ENCODE results near the gene KLHL7.
"Not testable (repeated sequence)": the region's sequence is repeated elsewhere in the genome, so short reads cannot be mapped to it uniquely, and the experiment has no call there.

KLHL7 gene

DNA sequence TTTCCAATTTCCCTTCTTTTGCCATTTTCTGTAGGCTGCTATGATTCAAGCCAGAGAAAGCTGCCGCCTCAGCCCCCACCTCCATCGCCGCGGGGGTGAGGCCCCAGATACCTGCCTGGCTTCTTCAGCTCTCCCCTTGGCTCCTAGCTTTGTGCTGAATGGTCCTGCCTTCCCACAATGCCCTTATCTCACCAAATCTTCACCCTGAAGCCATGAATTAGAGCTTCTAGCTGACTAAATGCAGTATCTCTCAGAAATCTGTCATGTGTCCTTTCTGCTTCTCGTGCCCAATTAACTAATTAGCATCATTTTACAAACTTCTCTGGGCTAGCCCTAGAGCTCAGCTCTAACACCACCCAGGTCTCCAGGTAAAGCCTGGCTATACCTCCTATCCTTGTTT lies 108.8 kb downstream of the KLHL7 start:
- DNase-seq: no peak
- no peak overlapping the region for H3K4me3 Mint-ChIP-seq
- peaks cover 33% of the 10 kb centered on the region for H3K4me1 Mint-ChIP-seq
- no peaks in the 10 kb centered on the region for H3K36me3 Mint-ChIP-seq (ENCODE audit: low read depth)
- TF ChIP-seq, protein P1, sequence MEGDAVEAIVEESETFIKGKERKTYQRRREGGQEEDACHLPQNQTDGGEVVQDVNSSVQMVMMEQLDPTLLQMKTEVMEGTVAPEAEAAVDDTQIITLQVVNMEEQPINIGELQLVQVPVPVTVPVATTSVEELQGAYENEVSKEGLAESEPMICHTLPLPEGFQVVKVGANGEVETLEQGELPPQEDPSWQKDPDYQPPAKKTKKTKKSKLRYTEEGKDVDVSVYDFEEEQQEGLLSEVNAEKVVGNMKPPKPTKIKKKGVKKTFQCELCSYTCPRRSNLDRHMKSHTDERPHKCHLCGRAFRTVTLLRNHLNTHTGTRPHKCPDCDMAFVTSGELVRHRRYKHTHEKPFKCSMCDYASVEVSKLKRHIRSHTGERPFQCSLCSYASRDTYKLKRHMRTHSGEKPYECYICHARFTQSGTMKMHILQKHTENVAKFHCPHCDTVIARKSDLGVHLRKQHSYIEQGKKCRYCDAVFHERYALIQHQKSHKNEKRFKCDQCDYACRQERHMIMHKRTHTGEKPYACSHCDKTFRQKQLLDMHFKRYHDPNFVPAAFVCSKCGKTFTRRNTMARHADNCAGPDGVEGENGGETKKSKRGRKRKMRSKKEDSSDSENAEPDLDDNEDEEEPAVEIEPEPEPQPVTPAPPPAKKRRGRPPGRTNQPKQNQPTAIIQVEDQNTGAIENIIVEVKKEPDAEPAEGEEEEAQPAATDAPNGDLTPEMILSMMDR (IDR thresholded peaks at IDR 0.05): no peak
- H3K27ac Mint-ChIP-seq: no peak overlapping the region
- no peaks in the 10 kb centered on the region for H3K9me3 Mint-ChIP-seq
- H3K27me3 Mint-ChIP-seq (ENCODE audit: low read depth, poor library complexity): peaks cover 13% of the 10 kb centered on the region

DNA sequence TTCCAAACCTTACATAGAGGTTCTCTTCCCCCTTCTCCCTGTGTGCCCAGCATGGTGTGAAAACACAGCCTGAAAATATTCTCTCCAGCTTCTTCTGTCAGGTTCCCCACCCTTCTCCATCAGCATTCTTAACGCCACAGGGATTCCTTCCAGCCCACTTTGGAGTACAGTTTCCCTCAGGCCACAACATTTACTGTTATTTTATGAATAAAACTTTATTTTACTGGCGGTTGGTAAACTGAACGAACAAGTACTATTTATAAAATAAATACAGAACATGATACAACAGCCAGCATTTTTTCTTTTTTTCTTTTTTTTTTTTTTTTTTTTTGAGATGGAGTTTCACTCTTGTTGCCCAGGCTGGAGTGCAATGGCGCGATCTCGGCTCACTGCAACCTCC lies 109.4 kb downstream of the KLHL7 start:
- TF ChIP-seq, protein P1 (IDR thresholded peaks at IDR 0.05): no peak
- Mint-ChIP-seq H3K4me1 (peaks cover 33% of the 10 kb centered on the region), H3K9me3 (no peaks in the 10 kb centered on the region), H3K36me3 (ENCODE audit: low read depth) (no peaks in the 10 kb centered on the region), H3K4me3 (no peak overlapping the region), H3K27me3 (ENCODE audit: low read depth, poor library complexity) (peaks cover 13% of the 10 kb centered on the region), H3K27ac (no peak overlapping the region)
- DNase-seq: no peak

DNA sequence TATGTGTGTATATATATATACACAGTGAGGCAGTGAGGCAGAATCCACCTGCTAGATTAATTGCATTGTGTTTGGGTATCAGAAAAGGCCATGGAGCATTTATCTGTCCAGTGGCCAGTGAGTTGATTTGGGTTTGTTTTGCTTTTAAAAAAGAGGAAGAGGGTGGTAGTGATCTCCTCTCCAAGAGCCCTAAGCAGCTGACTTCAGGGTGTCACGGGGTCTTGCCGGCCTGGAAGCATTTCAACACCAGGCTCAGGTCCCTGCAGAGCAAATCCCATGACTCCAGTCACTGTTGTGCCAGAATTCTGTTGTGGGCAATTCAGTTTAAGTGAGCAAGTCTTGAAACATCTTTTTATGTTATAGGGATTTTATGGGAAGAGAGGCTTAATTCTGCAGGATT lies 110.4 kb downstream of the KLHL7 start:
- H3K27ac Mint-ChIP-seq: no peak overlapping the region
- peaks cover 9% of the 10 kb centered on the region for H3K27me3 Mint-ChIP-seq (ENCODE audit: low read depth, poor library complexity)
- peaks cover 29% of the 10 kb centered on the region for H3K4me1 Mint-ChIP-seq
- H3K36me3 Mint-ChIP-seq (ENCODE audit: low read depth): no peaks in the 10 kb centered on the region
- DNase-seq: no peak
- TF ChIP-seq, protein P1 (IDR thresholded peaks at IDR 0.05): no peak
- H3K4me3 Mint-ChIP-seq: no peak overlapping the region
- H3K9me3 Mint-ChIP-seq: no peaks in the 10 kb centered on the region

DNA sequence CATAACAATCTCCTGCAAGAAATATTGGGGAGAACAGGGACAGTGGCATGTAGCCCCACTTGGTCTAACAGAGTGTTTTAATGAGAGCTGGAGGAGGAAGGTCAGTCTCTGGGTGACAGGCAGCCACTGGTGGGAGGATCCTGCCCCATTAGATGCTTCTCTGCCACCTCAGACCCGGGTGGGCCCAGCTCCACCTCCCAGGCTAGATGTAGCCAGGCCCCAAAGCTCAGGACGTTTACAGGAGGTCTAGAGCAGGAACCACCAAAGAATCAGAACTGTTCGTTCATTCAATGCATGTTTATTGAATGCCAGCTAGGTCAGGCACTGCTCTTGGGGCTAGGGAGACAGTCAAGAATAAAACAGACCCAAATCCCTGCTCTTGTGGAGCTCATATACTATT lies 112.6 kb downstream of the KLHL7 start:
- no peak overlapping the region for H3K27ac Mint-ChIP-seq
- H3K9me3 Mint-ChIP-seq: no peaks in the 10 kb centered on the region
- no peaks in the 10 kb centered on the region for H3K36me3 Mint-ChIP-seq (ENCODE audit: low read depth)
- TF ChIP-seq, protein P1 (IDR thresholded peaks at IDR 0.05): no peak
- peaks cover 7% of the 10 kb centered on the region for H3K27me3 Mint-ChIP-seq (ENCODE audit: low read depth, poor library complexity)
- no peak for DNase-seq
- H3K4me1 Mint-ChIP-seq: peaks cover 21% of the 10 kb centered on the region
- no peak overlapping the region for H3K4me3 Mint-ChIP-seq

DNA sequence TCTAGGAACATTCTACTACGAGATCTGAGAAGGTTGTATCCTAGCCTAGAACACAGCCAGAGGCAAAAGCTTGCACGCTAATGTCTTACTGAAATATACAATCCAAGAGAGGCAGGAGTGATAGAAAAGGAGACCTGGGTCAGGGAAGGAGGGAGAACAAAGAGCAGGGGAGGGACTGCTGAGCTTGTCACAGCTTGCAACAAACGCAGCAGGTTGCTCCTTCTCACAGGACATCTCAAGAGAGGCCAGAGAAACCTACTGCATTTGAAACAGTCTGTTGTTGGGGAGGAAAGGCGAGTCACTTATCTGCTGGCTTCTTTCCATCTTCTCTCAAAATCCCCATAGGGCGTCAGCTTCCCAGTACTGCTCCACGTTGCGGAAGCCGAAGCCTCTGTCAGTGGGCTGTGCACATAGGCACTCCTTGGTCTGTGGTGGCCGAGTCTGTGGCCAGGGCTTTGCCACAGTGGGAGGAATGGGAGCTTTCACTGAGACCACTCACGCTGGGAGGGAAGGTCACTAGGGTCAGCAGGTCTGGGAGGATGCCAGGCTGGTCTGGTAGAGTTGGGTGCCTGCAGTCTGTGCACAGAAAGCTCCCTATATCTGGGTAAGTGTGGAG lies 115.2 kb downstream of the KLHL7 start:
- no peaks in the 10 kb centered on the region for H3K9me3 Mint-ChIP-seq
- TF ChIP-seq, protein P1 (IDR thresholded peaks at IDR 0.05): no peak

DNA sequence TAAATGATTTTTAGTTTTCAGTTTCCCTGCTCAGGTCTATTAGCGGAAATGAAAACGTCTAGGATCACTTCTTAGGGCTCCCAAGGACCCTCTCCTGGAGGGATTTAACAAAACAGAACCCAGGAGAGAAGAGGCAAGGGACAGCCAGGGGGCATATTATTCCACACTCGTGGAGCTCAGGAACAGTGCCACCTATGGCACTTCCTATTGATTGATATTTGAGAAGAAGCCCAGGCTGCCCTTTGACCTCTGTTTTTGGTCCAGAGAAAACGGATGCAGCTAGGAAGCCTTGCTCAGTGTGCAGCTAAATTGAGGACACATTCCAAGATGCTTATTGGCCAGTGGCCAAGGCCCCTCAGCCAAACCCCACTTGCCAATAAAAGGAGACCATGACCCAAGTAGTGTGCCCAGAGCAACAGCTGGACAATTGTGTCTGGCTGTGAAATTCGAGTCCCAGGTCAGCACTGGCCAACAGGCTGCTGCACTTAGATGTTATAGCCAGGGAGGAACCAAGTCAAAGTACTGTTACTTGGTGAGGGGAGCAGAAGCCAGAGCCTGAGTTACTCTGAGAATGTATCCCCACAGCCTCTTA lies 117.0 kb downstream of the KLHL7 start:
- Mint-ChIP-seq H3K9me3 (no peaks in the 10 kb centered on the region), H3K4me3 (no peak overlapping the region), H3K27ac (no peak overlapping the region), H3K27me3 (ENCODE audit: low read depth, poor library complexity) (peaks cover 3% of the 10 kb centered on the region), H3K4me1 (peaks cover 17% of the 10 kb centered on the region), H3K36me3 (ENCODE audit: low read depth) (no peaks in the 10 kb centered on the region)
- TF ChIP-seq, protein P1 (IDR thresholded peaks at IDR 0.05): no peak
- peak; percentile 40 for DNase-seq

More for the DNA sequence above, 115.2 kb downstream of the KLHL7 start:
- Mint-ChIP-seq H3K4me3 (no peak overlapping the region), H3K27me3 (ENCODE audit: low read depth, poor library complexity) (peaks cover 3% of the 10 kb centered on the region), H3K4me1 (peaks cover 12% of the 10 kb centered on the region), H3K27ac (no peak overlapping the region), H3K36me3 (ENCODE audit: low read depth) (no peaks in the 10 kb centered on the region)
- DNase-seq: no peak

DNA sequence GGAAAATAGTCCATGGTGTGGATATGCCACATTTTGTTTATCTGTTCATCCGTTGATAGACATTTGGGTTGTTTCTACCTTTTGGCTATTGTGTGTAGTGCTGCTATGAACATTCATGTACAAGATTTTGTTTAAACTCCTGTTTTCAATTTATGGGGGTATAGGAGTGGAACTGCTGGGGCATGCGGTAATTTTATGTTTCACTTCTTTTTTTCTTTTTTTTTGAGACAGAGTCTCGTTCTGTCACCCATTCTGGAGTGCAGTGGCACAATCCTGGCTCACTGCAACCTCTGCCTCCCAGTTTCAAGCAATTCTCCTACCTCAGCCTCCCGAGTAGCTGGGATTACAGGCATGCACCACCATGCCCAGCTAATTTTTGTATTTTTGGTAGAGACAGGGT lies 118.8 kb downstream of the KLHL7 start:
- H3K4me3 Mint-ChIP-seq; DNase-seq; H3K9me3 Mint-ChIP-seq; H3K27me3 Mint-ChIP-seq (ENCODE audit: low read depth, poor library complexity); H3K36me3 Mint-ChIP-seq (ENCODE audit: low read depth); H3K27ac Mint-ChIP-seq: not testable (repeated sequence)
- peaks cover 17% of the 10 kb centered on the region for H3K4me1 Mint-ChIP-seq
